HG02870 (cell line): ENCODE data around the gene PDGFRB.
A peak's percentile ranks its signal among the peaks of the same experiment; 100 is the strongest.

ENCODE experiments used
- ATAC-seq: cut with Tn5 transposase; IDR thresholded peaks from one replicate; pipeline ENCODE4 v1.9.1; 2021; ENCODE audit warnings: mild to moderate bottlenecking, moderate library complexity; ENCODE audit not compliant: unreplicated experiment

The PDGFRB gene

GRCh38 chr5:150164211-150164980 lies 8.8 kb upstream of the PDGFRB start:
- no peak for ATAC-seq

GRCh38 chr5:150163547-150164059 lies 8.0 kb upstream of the PDGFRB start:
- ATAC-seq: no peak

- no peak for ATAC-seq
These were observed 7.4 kb upstream of the PDGFRB start for GRCh38 chr5:150163035-150163434.

- ATAC-seq: no peak
These were observed 6.5 kb upstream of the PDGFRB start for GRCh38 chr5:150162142-150162513.

- peak; percentile 71 for ATAC-seq
These were observed 5.8 kb upstream of the PDGFRB start for GRCh38 chr5:150161242-150162141.

- no peak for ATAC-seq
These were observed 4.9 kb upstream of the PDGFRB start for GRCh38 chr5:150160448-150161081.

- no peak for ATAC-seq
These were observed 4.1 kb upstream of the PDGFRB start for GRCh38 chr5:150159741-150160179.

- ATAC-seq: no peak
These were observed 3.4 kb upstream of the PDGFRB start for GRCh38 chr5:150159031-150159430.

- no peak for ATAC-seq
These were observed 2.7 kb upstream of the PDGFRB start for GRCh38 chr5:150158170-150158949.

GRCh38 chr5:150157168-150157567 lies 1.5 kb upstream of the PDGFRB start:
- ATAC-seq: no peak

- no peak for ATAC-seq
These were observed 895 bp upstream of the PDGFRB start for GRCh38 chr5:150156540-150156939.

- no peak for ATAC-seq
These were observed 353 bp upstream of the PDGFRB start for GRCh38 chr5:150156027-150156368.

GRCh38 chr5:150154618-150155128 lies 972 bp downstream of the PDGFRB start:
- no peak for ATAC-seq

- no peak for ATAC-seq
These were observed 1.6 kb downstream of the PDGFRB start for GRCh38 chr5:150153957-150154617.

- no peak for ATAC-seq
These were observed 2.2 kb downstream of the PDGFRB start for GRCh38 chr5:150153483-150153882.

GRCh38 chr5:150152636-150153462 lies 2.8 kb downstream of the PDGFRB start:
- no peak for ATAC-seq

- ATAC-seq: no peak
These were observed 6.0 kb downstream of the PDGFRB start for GRCh38 chr5:150149618-150150017.

GRCh38 chr5:150148117-150148927 lies 7.3 kb downstream of the PDGFRB start:
- ATAC-seq: no peak
